ENCODE data around the gene MRPL32.

Gene MRPL32

GRCh38 chr7:42926204-42926603, 6.0 kb upstream of the MRPL32 start:
- DNase-seq (ENCODE audit: low spot score) = no peak

- no peak for DNase-seq (ENCODE audit: low spot score)
Observed at GRCh38 chr7:42928754-42929153, 3.4 kb upstream of the MRPL32 start.

- DNase-seq (ENCODE audit: low spot score) = no peak
Observed at GRCh38 chr7:42929449-42929848, 2.7 kb upstream of the MRPL32 start.

GRCh38 chr7:42930889-42931288, 1.3 kb upstream of the MRPL32 start:
- DNase-seq (ENCODE audit: low spot score) = no peak

GRCh38 chr7:42931447-42931833, 736 bp upstream of the MRPL32 start:
- DNase-seq (ENCODE audit: low spot score) = peak; percentile 6

- peak; percentile 22 for DNase-seq (ENCODE audit: low spot score)
Observed at GRCh38 chr7:42932811-42933591, 825 bp downstream of the MRPL32 start.

- no peak for DNase-seq (ENCODE audit: low spot score)
Observed at GRCh38 chr7:42934291-42934690, 2.1 kb downstream of the MRPL32 start.

- no peak for DNase-seq (ENCODE audit: low spot score)
Observed at GRCh38 chr7:42935861-42936260, 3.7 kb downstream of the MRPL32 start.

- no peak for DNase-seq (ENCODE audit: low spot score)
Observed at GRCh38 chr7:42939457-42940240, 7.5 kb downstream of the MRPL32 start.

- DNase-seq (ENCODE audit: low spot score) = peak; percentile 79
Observed at GRCh38 chr7:42940985-42941847, 9.0 kb downstream of the MRPL32 start.

GRCh38 chr7:42945821-42946626, 13.8 kb downstream of the MRPL32 start:
- no peak for DNase-seq (ENCODE audit: low spot score)

GRCh38 chr7:42946627-42946950, 14.4 kb downstream of the MRPL32 start:
- no peak for DNase-seq (ENCODE audit: low spot score)

GRCh38 chr7:42947521-42947920, 15.3 kb downstream of the MRPL32 start:
- DNase-seq (ENCODE audit: low spot score) = no peak

GRCh38 chr7:42950417-42950816, 18.2 kb downstream of the MRPL32 start:
- no peak for DNase-seq (ENCODE audit: low spot score)

- DNase-seq (ENCODE audit: low spot score) = no peak
Observed at GRCh38 chr7:42952328-42952727, 20.2 kb downstream of the MRPL32 start.

- no peak for DNase-seq (ENCODE audit: low spot score)
Observed at GRCh38 chr7:42953994-42954393, 21.8 kb downstream of the MRPL32 start.

GRCh38 chr7:42956062-42956461, 23.9 kb downstream of the MRPL32 start:
- no peak for DNase-seq (ENCODE audit: low spot score)

- DNase-seq (ENCODE audit: low spot score) = no peak
Observed at GRCh38 chr7:42959549-42959948, 27.4 kb downstream of the MRPL32 start.

GRCh38 chr7:42960762-42961161, 28.6 kb downstream of the MRPL32 start:
- no peak for DNase-seq (ENCODE audit: low spot score)

- DNase-seq (ENCODE audit: low spot score) = no peak
Observed at GRCh38 chr7:42961170-42961569, 29.0 kb downstream of the MRPL32 start.

GRCh38 chr7:42964293-42964692, 32.1 kb downstream of the MRPL32 start:
- DNase-seq (ENCODE audit: low spot score) = no peak

Measured in GM03348 (cell line).